Stimulated activated CD8-positive, alpha-beta memory T cell treated with anti-CD3 and anti-CD28 coated beads, Interleukin-15, amount 100 ng/mL, for 24 hours (primary cell): ENCODE data around the gene THBS3.
"Not testable (repeated sequence)": the region's sequence is repeated elsewhere in the genome, so short reads cannot be mapped to it uniquely, and the experiment has no call there.

Source experiments
- DNase-seq: peaks from one replicate; pipeline ENCODE4 v3.0.0-alpha.2; 2020; ENCODE audit warnings: low read depth

The THBS3 gene

DNA sequence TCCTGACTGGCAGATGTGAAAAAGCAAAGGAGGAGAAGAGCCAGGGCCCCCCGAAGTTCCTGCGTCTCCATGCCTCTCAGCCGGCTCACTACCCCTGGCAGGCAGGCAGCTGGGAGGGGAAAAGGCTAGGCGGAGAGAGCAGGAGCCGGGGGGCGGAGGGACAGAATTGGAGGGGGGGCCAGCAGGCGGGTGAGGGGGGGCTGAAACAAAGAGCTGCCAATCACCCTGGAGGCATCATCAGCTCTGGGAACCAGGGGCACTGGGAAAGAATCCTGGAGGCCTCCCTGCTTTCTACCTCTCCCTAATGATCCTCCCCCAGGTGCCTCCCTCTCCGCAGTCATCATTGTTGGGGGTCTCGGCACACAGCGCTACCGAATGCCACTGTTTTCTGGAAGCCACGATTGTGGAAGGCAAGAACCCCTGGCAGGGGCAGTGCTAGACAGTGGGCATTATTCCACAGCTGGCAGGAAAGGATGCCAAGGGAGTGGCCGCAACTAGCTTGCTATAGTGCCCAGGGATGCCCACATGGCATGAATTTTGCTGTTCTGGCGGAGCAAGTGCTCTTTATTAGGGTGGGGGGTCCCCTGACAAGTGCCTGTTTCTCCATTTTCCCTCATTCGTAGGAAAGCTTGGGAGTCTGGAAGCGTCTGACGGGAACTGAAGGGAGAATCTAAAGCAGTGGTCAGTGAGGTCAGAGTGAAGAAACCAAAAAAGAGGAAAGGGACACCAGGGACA is at the start of gene THBS3:
Gene THBS3, minus strand, starts transcription at position 92 of the 735 bp plus-strand sequence. Its CDS starts 21 bp downstream, at position 71.
- no peak for DNase-seq

GRCh38 chr1:155256058-155256852 is 48.6 kb upstream of the THBS3 start:
- DNase-seq, result no peak

DNA sequence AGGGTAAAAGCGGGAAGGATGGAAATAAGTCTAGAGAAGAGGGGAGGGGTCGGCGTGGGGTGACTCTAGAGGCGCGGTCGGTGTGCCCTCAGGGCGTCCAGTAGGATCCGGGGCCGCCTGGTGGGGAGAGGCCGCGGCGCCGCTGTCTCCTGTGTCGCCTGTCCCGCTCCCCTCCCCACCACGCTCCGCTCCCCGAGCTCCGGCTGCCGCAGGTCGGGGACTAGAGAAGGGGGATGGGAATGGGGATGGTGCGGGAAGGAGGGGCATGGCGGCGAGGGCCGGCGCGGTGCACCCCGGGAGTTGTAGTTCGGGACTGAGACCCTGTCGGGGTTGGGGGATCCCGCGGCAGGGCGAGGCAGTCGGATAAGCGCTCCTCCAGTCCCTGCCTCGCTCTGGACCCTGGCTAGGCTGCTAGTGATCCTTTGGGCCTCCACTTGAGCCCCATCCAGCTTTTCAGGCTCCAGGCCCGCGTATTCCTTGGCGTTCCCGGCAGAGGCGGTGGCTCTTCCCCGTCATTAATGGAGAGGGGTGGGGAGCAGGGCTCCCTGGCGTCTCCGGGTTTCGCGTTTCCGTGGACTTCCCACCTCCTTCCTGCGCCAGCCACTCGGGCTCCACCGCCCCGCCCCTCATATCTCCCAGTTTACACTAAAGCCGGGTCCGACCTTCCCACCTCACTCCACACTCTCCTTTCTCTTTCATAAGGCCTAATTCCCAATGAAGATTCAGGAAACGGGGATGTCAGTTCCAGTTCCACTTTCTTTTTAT is 47.7 kb upstream of the THBS3 start, which contains the start of gene ENTREP3:
Gene ENTREP3, minus strand, starts transcription at position 241 of the 765 bp plus-strand sequence. CDS start 606 bp downstream, outside the sequence.
- no peak for DNase-seq

GRCh38 chr1:155254714-155255242 is 47.1 kb upstream of the THBS3 start:
- no peak for DNase-seq

- no peak for DNase-seq
Observed at GRCh38 chr1:155254228-155254713, 46.6 kb upstream of the THBS3 start.

GRCh38 chr1:155253797-155254196 is 46.1 kb upstream of the THBS3 start:
- DNase-seq, result no peak

- no peak for DNase-seq
Observed at GRCh38 chr1:155253208-155253607, 45.5 kb upstream of the THBS3 start.

DNA sequence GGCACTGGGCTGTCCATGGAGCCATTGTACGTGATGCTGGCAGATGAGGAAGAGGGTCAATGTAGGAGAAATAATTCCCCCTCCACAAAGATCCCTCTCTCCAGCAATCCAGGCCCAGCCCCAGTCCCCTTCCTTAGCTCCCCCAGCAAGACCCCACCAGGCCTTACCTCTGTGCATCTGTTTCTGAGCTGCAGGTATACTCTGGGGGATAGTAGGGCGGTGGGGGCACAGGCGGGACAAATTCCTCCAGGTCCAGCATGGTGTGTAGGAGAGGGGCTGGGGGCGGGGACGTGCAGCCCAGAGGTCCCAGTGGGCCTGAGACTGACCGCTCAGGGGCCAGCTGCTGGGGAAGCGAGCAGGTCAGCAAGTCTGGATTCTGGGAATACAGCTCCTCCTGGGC is 43.9 kb upstream of the THBS3 start:
- no peak for DNase-seq

- peak; percentile 98 for DNase-seq
Observed at GRCh38 chr1:155250633-155251449, 43.1 kb upstream of the THBS3 start.

- DNase-seq, result no peak
Observed at GRCh38 chr1:155250246-155250632, 42.5 kb upstream of the THBS3 start.

DNA sequence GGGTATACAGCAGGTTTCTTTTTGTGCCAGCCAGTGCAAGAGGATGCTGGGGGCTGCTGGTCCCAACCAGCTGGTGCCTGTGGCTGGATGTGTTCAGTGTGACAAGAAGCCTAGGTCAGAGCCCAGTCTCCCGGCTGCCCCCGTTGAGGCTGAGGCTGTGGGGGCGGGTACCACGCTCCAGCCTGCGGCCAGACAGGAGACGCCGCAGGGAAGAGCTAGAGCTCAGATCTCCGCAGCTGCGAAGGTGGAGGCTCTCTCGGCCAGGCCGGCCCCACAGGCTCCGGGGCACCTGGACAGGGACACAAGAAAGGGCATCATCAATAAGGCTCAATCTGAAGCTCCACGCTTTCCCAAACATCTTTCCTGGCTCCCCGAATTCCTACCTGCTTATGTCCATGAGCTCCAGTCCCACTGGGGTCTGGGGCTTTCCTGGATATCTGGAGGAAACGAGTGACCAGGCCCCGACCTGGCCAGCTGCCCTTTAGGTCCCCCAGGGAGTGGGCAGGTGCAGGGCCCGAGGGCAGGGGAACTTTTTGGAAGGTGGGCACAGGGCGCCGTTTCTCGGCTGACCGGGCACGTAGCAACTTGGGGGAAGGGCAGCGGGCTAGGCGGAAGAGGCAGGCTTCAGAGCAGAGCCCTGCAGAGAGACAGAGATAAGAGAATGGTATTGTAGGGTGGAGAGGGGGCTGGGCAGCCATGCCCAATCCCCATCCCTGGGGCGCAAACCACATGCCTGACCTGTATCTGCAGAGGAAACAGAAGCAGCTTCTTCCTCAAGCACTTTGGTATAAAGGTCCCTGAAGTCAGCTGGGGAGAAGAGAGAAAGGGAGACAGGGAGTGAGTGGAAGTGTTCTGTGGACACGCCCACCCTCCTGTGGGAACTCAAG is 40.2 kb upstream of the THBS3 start:
- DNase-seq, result no peak

DNA sequence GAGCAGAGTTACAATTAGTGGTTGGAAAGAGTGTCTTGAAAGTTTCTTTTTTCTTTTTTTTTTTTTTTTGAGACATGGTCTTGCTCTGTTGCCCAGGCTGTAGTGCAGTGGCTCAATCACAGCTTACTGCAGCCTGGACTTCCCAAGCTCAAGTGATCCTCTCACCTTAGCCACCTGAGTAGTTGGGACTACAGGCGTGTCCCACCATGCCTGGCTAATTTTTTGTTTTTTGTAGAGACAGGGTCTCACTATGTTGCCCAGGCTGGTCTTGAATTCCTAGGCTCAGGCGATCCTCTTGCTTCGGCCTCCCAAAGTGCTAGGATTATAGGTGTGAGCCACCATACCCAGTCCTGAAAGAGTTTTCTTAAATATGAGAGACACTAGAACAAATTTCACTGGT is 39.1 kb upstream of the THBS3 start:
- not testable (repeated sequence) for DNase-seq

DNA sequence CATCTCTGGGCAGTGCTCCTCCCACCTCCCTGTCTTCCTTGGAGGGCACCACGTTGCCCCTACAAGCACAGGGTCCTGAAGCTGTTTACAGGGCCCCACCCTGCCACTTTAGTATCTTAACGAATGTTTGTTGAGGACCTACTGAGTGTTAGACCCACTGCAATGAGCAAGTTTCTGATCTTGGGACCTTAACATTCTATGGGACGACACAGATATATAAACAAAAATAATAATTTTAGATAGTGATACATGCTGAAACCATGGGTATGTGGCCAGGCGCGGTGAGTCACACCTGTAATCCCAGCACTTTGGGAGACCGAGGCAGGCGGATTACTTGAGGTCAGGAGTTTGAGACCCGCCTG is 37.4 kb upstream of the THBS3 start:
- DNase-seq, result no peak

- peak; percentile 69 for DNase-seq
Observed at GRCh38 chr1:155244368-155245162, 36.9 kb upstream of the THBS3 start.

DNA sequence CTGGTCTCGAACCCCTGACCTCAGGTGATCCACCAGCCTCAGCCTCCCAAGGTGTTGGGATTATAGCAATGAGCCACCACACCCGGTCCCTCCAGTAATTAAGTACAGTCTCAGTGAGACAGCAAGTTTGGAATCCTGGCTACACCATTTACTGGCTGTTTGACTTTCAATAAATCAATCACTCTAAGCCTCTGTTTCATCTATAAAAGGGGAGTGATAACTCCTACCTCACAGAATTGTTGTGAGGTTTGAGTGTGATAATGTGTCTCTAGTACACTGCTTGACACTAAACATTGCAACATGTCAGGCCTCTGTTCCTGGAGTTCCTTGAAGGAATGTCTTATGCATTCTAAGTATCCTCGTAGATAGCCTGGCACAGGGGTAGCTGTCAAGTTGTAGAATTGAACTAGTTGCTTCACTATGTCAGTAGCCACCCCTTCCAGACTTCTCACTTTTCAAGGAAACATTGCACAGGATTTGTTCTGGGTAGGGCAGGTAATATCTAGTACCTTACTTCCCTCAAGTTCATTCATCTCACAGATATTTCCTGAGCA is 35.2 kb upstream of the THBS3 start:
- DNase-seq, result no peak

DNA sequence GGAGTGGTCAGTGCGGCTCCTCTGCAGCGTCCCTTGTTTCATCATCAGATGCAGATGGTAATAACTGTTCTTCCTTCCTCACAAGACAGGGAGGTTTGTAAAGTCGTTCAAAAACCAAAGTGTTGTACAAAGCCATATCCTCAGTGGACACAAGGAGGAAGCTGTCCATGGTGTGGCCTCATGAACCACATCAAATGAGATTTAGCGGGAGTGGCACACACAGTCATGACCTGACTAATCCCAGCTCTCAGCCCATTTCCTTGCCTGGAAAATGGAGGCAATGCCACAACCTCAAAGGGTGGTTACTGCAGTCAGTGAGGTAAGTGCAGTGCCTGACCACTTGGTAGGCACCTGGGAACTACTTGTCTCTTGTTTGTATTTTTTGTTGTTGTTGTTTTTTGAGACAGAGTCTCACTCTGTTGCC is 34.2 kb upstream of the THBS3 start:
- DNase-seq, result no peak

- no peak for DNase-seq
Observed at GRCh38 chr1:155241069-155241679, 33.5 kb upstream of the THBS3 start.

DNA sequence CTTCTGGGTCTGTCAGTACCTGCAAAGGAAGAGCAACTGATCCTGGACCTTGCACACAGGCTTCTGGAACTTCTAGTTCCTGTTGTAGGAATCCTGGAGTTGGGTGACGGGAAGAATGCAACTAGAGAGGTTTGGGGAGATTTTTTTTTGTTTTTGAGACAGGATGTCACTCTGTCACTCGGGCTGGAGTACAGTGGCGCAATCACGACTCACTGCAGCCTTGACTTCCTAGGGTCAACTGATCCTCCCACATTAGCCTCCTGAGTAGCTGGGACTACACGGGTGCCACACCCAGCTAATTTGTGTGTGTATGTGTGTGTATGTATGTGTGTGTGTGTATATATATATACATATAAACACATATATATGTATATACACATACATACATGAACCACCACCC is 28.8 kb upstream of the THBS3 start:
- no peak for DNase-seq

- not testable (repeated sequence) for DNase-seq
Observed at GRCh38 chr1:155235375-155235774, 27.7 kb upstream of the THBS3 start.
